Caco-2 (cell line): ENCODE data around the gene NAALADL2. TPM values are rescaled to one million over a fixed set of nuclear protein-coding genes. Genes with fewer than 3 reads are reported as not detected.

ENCODE experiments used
- BruUV-seq: library from RNA; stranded (reverse); fragments of 400-500 nt; replicated peaks from 2 replicates; lab custom pipeline; 2021; lab: Mats Ljungman, UMichigan
- CTCF ChIA-PET: fragments of 300-600 bp; sonication (Branson Sonifier 250); formaldehyde crosslinking; loops from one replicate; lab custom pipeline; 2022; ENCODE audit warnings: antibody characterized with exemption; lab: Charles Lee
- POLR2A ChIA-PET: fragments of 300-600 bp; sonication (Branson Sonifier 250); formaldehyde crosslinking; loops from one replicate; lab custom pipeline; 2022; ENCODE audit warnings: antibody characterized with exemption; lab: Charles Lee
- DNase-seq, 2 experiments: peaks; one replicate each; pipeline versions ENCODE4 v3.0.0 to v3.0.0-alpha.2; 2020 to 2022
- H3K27me3 ChIP-seq: replicated peaks from 2 replicates; pipeline ENCODE4 v1.6.0; 2011; ENCODE audit warnings: low read length; ENCODE audit not compliant: control insufficient read depth, insufficient read depth
- H3K36me3 ChIP-seq: 2 replicates; pipeline ENCODE4 v1.5.1; 2011; ENCODE audit warnings: low read length; ENCODE audit not compliant: control insufficient read depth, insufficient read depth
- H3K4me1 ChIP-seq: fragments of 250-450 bp; sonication (Bioruptor Pico); 2 replicates; pipeline ENCODE4 v1.5.1; 2020; ENCODE audit warnings: mild to moderate bottlenecking
- H3K4me3 ChIP-seq: 2 replicates; pipeline ENCODE4 v1.5.1; 2011; ENCODE audit warnings: low read depth, mild to moderate bottlenecking, control low read depth, low read length
- H3K9me3 ChIP-seq: fragments of 250-450 bp; sonication (Bioruptor Pico); 2 replicates; pipeline ENCODE4 v1.5.1; 2020; ENCODE audit warnings: mild to moderate bottlenecking, moderate library complexity
- H3K27ac Mint-ChIP-seq: one replicate; pipeline ENCODE4 v1.8.0; 2022; ENCODE audit warnings: mixed read lengths; ENCODE audit not compliant: unreplicated experiment
- H3K27me3 Mint-ChIP-seq: one replicate; pipeline ENCODE4 v1.8.0; 2022; ENCODE audit warnings: mixed read lengths; ENCODE audit not compliant: insufficient read depth, unreplicated experiment
- H3K36me3 Mint-ChIP-seq: one replicate; pipeline ENCODE4 v1.8.0; 2022; ENCODE audit warnings: mild to moderate bottlenecking, mixed read lengths; ENCODE audit not compliant: insufficient read depth, unreplicated experiment
- H3K4me1 Mint-ChIP-seq: one replicate; pipeline ENCODE4 v1.8.0; 2022; ENCODE audit warnings: low read depth, mixed read lengths; ENCODE audit not compliant: unreplicated experiment
- H3K4me3 Mint-ChIP-seq: one replicate; pipeline ENCODE4 v1.8.0; 2022; ENCODE audit warnings: mild to moderate bottlenecking, moderate library complexity, mixed read lengths; ENCODE audit not compliant: unreplicated experiment
- H3K9me3 Mint-ChIP-seq: one replicate; pipeline ENCODE4 v1.8.0; 2022; ENCODE audit warnings: mixed read lengths; ENCODE audit not compliant: unreplicated experiment
- intact Hi-C: fragments of 100-400 bp; cut with micrococcal nuclease; formaldehyde crosslinking; loops from one replicate; pipeline ENCODE4 v1.10.0; 2022; ENCODE audit not compliant: unreplicated experiment
- total RNA-seq: library from RNA; stranded (reverse); gene quantifications from 2 replicates; pipeline ENCODE4 v1.2.3, GENCODE V29; 2022
- TF ChIP-seq, protein P1 (sequence below), 2 experiments: fragments of 200-600 bp in 1 of 2; IDR thresholded peaks; 1 replicate in 1 of 2; 2 replicates in 1 of 2; pipeline versions ENCODE4 v1.5.1 to v1.8.0; 2011 to 2022; ENCODE audit warnings: antibody characterized with exemption in 1 of 2, control low read depth in 1 of 2, inconsistent platforms in 1 of 2, low read depth in 1 of 2, low read length in 1 of 2, mild to moderate bottlenecking in 1 of 2, moderate library complexity in 1 of 2; ENCODE audit not compliant: insufficient read depth in 1 of 2, severe bottlenecking in 1 of 2, unreplicated experiment in 1 of 2

Gene NAALADL2
- total RNA-seq, 1 experiment from 2014 or later: 4.4 TPM

DNA sequence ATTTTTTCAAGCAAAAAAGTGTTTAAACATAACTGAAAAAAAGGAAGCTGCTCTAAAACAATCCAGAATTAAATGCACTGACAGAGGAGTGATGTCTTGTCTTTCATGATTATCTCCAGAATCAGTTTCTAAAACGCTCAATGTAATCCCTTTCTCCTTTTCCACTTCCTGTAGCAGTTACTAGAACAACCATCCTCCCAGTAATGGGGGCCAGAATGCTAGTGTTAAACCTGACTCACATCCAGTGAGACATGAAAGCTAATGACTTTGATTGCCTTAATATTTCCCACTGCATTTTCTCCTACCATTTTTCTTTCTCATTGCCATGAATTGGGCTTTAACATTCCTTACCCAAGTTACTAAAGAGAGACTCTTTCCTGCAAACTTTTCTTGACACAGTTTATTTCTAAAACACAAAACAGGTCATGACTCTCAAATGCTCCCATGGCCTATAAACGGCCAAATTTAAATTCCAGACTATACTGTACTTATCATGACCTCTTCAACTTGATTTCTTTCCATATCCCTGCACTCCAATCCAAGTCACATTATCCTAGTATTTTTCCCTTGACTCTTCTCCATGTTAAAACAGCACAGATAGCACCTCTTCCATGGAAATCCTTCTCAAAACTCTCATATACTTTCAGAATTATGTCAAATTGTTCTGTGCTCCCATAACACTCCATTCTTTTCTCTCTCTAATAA is 341.4 kb downstream of the NAALADL2 start:
- Mint-ChIP-seq H3K27ac (no peak overlapping the region), H3K27me3 (no peaks in the 10 kb centered on the region), H3K36me3 (peaks cover 6% of the 10 kb centered on the region), H3K4me1 (no peaks in the 10 kb centered on the region), H3K4me3 (no peak overlapping the region), H3K9me3 (no peaks in the 10 kb centered on the region)
- intact Hi-C loops: no loop called here
- no peak overlapping the region for H3K4me3 ChIP-seq
- no peaks in the 10 kb centered on the region for H3K27me3 ChIP-seq
- H3K9me3 ChIP-seq: no peaks in the 10 kb centered on the region
- ChIA-PET CTCF (no interaction called here), POLR2A (no interaction called here)
- no TSS peak for BruUV-seq
- H3K4me1 ChIP-seq: no peaks in the 10 kb centered on the region
- TF ChIP-seq, protein P1, sequence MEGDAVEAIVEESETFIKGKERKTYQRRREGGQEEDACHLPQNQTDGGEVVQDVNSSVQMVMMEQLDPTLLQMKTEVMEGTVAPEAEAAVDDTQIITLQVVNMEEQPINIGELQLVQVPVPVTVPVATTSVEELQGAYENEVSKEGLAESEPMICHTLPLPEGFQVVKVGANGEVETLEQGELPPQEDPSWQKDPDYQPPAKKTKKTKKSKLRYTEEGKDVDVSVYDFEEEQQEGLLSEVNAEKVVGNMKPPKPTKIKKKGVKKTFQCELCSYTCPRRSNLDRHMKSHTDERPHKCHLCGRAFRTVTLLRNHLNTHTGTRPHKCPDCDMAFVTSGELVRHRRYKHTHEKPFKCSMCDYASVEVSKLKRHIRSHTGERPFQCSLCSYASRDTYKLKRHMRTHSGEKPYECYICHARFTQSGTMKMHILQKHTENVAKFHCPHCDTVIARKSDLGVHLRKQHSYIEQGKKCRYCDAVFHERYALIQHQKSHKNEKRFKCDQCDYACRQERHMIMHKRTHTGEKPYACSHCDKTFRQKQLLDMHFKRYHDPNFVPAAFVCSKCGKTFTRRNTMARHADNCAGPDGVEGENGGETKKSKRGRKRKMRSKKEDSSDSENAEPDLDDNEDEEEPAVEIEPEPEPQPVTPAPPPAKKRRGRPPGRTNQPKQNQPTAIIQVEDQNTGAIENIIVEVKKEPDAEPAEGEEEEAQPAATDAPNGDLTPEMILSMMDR (IDR thresholded peaks at IDR 0.05; ENCODE audit: insufficient read depth in 1 of 2, low read depth in 1 of 2, low read length in 1 of 2, severe bottlenecking in 1 of 2, unreplicated experiment in 1 of 2): no peak
- DNase-seq: no peak
- no peaks in the 10 kb centered on the region for H3K36me3 ChIP-seq

DNA sequence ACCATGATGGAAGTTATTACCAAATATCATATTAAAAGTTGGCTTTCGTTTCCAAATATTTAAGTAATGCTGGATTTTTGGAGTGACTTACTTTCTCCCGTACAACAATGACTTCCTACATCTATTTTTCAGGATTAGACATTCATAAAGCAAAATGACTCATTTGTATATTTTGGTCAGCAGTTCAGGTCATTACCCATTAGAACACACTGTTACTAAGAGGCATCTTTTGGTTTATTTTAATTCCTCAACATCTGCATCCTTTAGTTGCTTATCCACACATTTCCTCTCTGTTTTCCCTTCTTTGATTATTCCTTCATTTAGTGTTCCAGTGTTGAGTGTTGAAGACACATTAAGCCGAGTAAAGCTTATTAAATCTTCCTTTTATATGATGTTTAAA is 348.2 kb downstream of the NAALADL2 start:
- H3K9me3 Mint-ChIP-seq: no peaks in the 10 kb centered on the region
- no peak overlapping the region for H3K27ac Mint-ChIP-seq
- Histone ChIP-seq H3K27me3 (no peaks in the 10 kb centered on the region), H3K9me3 (no peaks in the 10 kb centered on the region), H3K36me3 (no peaks in the 10 kb centered on the region), H3K4me1 (no peaks in the 10 kb centered on the region), H3K4me3 (no peak overlapping the region)
- no TSS peak for BruUV-seq
- H3K36me3 Mint-ChIP-seq: peaks cover 6% of the 10 kb centered on the region
- no peak overlapping the region for H3K4me3 Mint-ChIP-seq
- H3K4me1 Mint-ChIP-seq: no peaks in the 10 kb centered on the region
- CTCF ChIA-PET: no interaction called here
- no peak for DNase-seq
- H3K27me3 Mint-ChIP-seq: no peaks in the 10 kb centered on the region
- POLR2A ChIA-PET: no interaction called here
- intact Hi-C loops: no loop called here
- TF ChIP-seq, protein P1 (IDR thresholded peaks at IDR 0.05; ENCODE audit: insufficient read depth in 1 of 2, low read depth in 1 of 2, low read length in 1 of 2, severe bottlenecking in 1 of 2, unreplicated experiment in 1 of 2): no peak

DNA sequence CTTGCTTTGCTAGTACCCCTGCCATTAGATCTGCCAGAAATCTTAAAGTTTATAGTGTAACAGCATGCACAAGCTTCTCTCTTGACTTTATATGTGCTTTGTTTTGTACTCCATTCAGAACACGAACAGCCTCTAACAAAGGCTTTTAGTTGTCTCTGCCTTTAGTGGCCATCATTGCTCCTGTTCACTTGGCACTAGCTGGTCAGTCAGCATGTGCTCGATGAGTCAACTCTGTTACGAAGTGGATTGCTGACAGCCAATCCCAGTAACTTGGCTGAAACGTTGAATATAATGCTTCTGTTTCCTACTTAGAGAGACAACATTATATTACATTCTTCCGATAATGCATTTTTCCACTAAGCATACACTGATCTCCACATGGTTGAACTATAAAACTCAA is 349.2 kb downstream of the NAALADL2 start:
- no TSS peak for BruUV-seq
- H3K36me3 ChIP-seq: no peaks in the 10 kb centered on the region
- no peak overlapping the region for H3K4me3 Mint-ChIP-seq
- POLR2A ChIA-PET: no interaction called here
- CTCF ChIA-PET: no interaction called here
- peaks cover 4% of the 10 kb centered on the region for H3K36me3 Mint-ChIP-seq
- no peaks in the 10 kb centered on the region for H3K9me3 ChIP-seq
- no peaks in the 10 kb centered on the region for H3K27me3 Mint-ChIP-seq
- no peaks in the 10 kb centered on the region for H3K9me3 Mint-ChIP-seq
- no peak for DNase-seq
- no peaks in the 10 kb centered on the region for H3K4me1 Mint-ChIP-seq
- intact Hi-C loops: no loop called here
- no peaks in the 10 kb centered on the region for H3K4me1 ChIP-seq
- no peak overlapping the region for H3K4me3 ChIP-seq
- TF ChIP-seq, protein P1 (IDR thresholded peaks at IDR 0.05; ENCODE audit: insufficient read depth in 1 of 2, low read depth in 1 of 2, low read length in 1 of 2, severe bottlenecking in 1 of 2, unreplicated experiment in 1 of 2): no peak
- H3K27ac Mint-ChIP-seq: no peak overlapping the region
- no peaks in the 10 kb centered on the region for H3K27me3 ChIP-seq
